Psoas muscle (tissue), 8 donors: ENCODE data around the gene RALGAPA2. TPM values are rescaled to one million over a fixed set of nuclear protein-coding genes. Genes with fewer than 3 reads are reported as not detected.

Experiments used
- ATAC-seq, 4 donors: fragments of 200-7000 bp; cut with Tn5 transposase; one replicate each; pipeline ENCODE4 v1.9.1; 2020; ENCODE audit warnings: moderate library complexity in 3 of 4, mild to moderate bottlenecking in 2 of 4
- DNase-seq, 2 donors: peaks; one replicate each; pipeline ENCODE4 v3.0.0-alpha.2; 2020
- H3K27ac ChIP-seq: fragments of 200-600 bp; one replicate; pipeline ENCODE4 v1.8.0; 2022
- H3K27me3 ChIP-seq, 3 donors: fragments of 200-600 bp in 1 of 3; one replicate each; pipeline versions ENCODE4 v1.6.1 to v1.8.0; 2013 to 2022; ENCODE audit warnings: low read length in 2 of 3, mild to moderate bottlenecking in 2 of 3, moderate library complexity in 1 of 3; ENCODE audit not compliant: insufficient read depth in 3 of 3
- H3K36me3 ChIP-seq, 2 donors: fragments of 200-600 bp in 1 of 2; one replicate each; pipeline versions ENCODE4 v1.6.1 to v1.8.0; 2013 to 2022; ENCODE audit warnings: low read depth in 1 of 2, mild to moderate bottlenecking in 1 of 2, moderate library complexity in 1 of 2; ENCODE audit not compliant: insufficient read depth in 1 of 2
- H3K4me1 ChIP-seq: fragments of 200-600 bp; one replicate; pipeline ENCODE4 v1.8.0; 2022
- H3K4me3 ChIP-seq: fragments of 200-600 bp; one replicate; pipeline ENCODE4 v1.8.0; 2022; ENCODE audit warnings: mild to moderate bottlenecking
- H3K9me3 ChIP-seq: fragments of 200-600 bp; one replicate; pipeline ENCODE4 v1.8.0; 2022
- WGBS, 3 donors: extraction: QIAGEN DNeasy Blood & Tissue Kit; methylation state at CpG; one replicate each; pipeline versions ENCODE4 v1.1.6 to v1.1.7; 2013; 5-methylcytosine and 5-hydroxymethylcytosine counted together
- intact Hi-C, 2 donors: fragments of 100-400 bp; cut with DNase I; formaldehyde crosslinking; loops; one replicate each; pipeline versions ENCODE4 v1.11.0 to v1.14.2; 2022
- polyA plus RNA-seq, 3 donors: library from polyadenylated mRNA; stranded (reverse); fragments of 200-250 nt; gene quantifications; one replicate each; pipeline ENCODE4 v1.2.3, GENCODE V29; 2013
- total RNA-seq, 4 donors: library from RNA; stranded (reverse); fragmentation: NEBNext Ultra II Directional in 2 of 4; extraction: Animal tissue kit (Norgen Biotek cat#: 25700) in 2 of 4; gene quantifications; one replicate each; pipeline versions ENCODE4 v1.2.1 to v1.2.4, GENCODE V29; 2021 to 2023
- TF ChIP-seq, protein P1 (sequence below): fragments of 200-600 bp; IDR thresholded peaks from one replicate; pipeline ENCODE4 v1.8.0; 2022; ENCODE audit warnings: antibody characterized with exemption
- donor health status: healthy with polysubstance abuse.
- donor health status: DM: no; HTN: no; CAD: no; lungs with moderate emphysema.
- donor health status: Bipolar disorder and iron deficiency.
- donor health status: healthy.
- donor health status: DM: yes; HTN: yes; CAD: no.
- donor health status: DM: no; HTN: no; CAD: no.
- donor health status: DM: no; HTN: no; CAD: no.
- donor health status: DM: yes; HTN: yes; CAD: no.

The RALGAPA2 gene
- total and polyA plus RNA-seq, 7 donors: 12.2 to 75.5 (median 51.1) TPM

DNA sequence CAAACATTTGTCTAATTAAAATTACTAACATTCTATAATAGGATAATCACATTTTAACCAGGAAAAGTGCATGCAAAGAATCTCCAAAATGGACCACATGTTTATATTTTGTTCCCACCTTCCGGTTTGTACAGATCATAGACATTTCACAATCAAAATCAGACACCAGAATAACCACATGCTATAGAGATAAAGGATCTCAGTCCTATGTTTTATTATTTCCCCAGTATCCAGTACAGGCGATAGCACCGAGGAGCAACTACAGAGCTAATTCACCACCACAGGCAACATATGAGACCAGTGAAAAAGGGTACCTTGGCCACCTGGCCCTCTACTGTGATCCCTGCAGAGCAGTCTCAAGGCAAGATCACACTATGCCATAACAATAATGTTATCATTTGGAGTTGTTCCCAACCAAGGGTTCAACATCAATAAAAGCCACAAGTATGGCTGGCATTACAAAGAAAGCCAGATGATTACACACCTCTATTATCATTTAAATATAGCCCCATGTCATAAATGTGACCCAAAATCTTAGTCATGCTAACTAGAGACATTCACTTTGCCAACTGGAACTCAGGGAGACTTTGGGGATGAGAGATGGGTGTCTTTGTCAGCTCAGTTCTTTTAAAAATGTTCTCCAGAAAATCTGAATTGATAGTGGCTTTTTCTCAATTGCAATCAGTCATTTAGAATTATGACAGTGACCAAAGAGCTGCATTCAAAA, 46.7 kb downstream of the RALGAPA2 start:
- Histone ChIP-seq H3K36me3 (no peaks in the 10 kb centered on the region), H3K9me3 (no peaks in the 10 kb centered on the region), H3K4me3 (no peak overlapping the region), H3K27me3 (no peaks in the 10 kb centered on the region), H3K27ac (peak overlapping the region; percentile 60), H3K4me1 (peaks cover 51% of the 10 kb centered on the region)
- 40 to 73% (median 42%) methylated on average over 3 of the region's 3 CpGs for WGBS, 3 donors
- TF ChIP-seq, protein P1, sequence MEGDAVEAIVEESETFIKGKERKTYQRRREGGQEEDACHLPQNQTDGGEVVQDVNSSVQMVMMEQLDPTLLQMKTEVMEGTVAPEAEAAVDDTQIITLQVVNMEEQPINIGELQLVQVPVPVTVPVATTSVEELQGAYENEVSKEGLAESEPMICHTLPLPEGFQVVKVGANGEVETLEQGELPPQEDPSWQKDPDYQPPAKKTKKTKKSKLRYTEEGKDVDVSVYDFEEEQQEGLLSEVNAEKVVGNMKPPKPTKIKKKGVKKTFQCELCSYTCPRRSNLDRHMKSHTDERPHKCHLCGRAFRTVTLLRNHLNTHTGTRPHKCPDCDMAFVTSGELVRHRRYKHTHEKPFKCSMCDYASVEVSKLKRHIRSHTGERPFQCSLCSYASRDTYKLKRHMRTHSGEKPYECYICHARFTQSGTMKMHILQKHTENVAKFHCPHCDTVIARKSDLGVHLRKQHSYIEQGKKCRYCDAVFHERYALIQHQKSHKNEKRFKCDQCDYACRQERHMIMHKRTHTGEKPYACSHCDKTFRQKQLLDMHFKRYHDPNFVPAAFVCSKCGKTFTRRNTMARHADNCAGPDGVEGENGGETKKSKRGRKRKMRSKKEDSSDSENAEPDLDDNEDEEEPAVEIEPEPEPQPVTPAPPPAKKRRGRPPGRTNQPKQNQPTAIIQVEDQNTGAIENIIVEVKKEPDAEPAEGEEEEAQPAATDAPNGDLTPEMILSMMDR: no peak
- ATAC-seq (peak in 3 of 4 donors; percentile 31 to 59 (median 54)), DNase-seq (no peak)
- intact Hi-C loops: loop anchor here (1.0 to 5.0 kb wide), 3 partner anchors 42 to 159 kb away; no protein-coding TSS in a partner anchor

GRCh38 chr20:20664795-20665589, 47.5 kb downstream of the RALGAPA2 start:
- no peaks in the 10 kb centered on the region for H3K27me3 ChIP-seq
- H3K9me3 ChIP-seq: no peaks in the 10 kb centered on the region
- no peak for DNase-seq
- intact Hi-C loops: loop anchor here (1.0 to 5.0 kb wide), 3 partner anchors 42 to 160 kb away; no protein-coding TSS in a partner anchor
- peak; percentile 82 to 91 (median 84) for ATAC-seq
- TF ChIP-seq, protein P1: peak; percentile 69
- no peaks in the 10 kb centered on the region for H3K36me3 ChIP-seq
- H3K4me3 ChIP-seq: no peak overlapping the region
- peak overlapping the region; percentile 60 for H3K27ac ChIP-seq
- H3K4me1 ChIP-seq: peaks cover 51% of the 10 kb centered on the region
- WGBS, 3 donors: 20 to 40% (median 30%) methylated on average over 2 of the region's 2 CpGs

DNA sequence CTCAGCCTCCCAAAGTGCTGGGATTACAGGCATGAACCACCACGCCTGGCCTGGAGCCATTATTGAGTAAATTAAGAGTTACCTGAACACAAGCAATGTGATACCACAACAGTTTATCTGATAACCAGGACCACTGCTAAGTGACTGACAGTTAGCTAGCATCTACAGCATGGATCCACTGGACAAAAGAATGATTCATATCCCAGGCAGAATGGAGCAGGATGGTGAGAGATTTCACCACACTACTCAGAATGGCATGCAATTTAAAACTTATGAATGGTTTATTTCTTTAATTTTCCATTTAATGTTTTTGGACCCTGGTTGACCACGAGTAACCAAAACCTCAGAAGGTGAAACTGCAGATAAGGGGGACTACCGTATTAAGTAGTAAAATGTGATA, 48.6 kb downstream of the RALGAPA2 start:
- 76 to 96% (median 78%) methylated on average over 3 of the region's 3 CpGs for WGBS, 3 donors
- peaks cover 56% of the 10 kb centered on the region for H3K4me1 ChIP-seq
- H3K4me3 ChIP-seq: no peak overlapping the region
- TF ChIP-seq, protein P1: no peak
- H3K36me3 ChIP-seq: no peaks in the 10 kb centered on the region
- intact Hi-C loops: loop anchor here in 1 of 2 donors (2.0 kb wide), 1 partner anchor 161 kb away; no protein-coding TSS in a partner anchor
- peak overlapping the region; percentile 28 for H3K27ac ChIP-seq
- no peaks in the 10 kb centered on the region for H3K27me3 ChIP-seq
- DNase-seq (no peak), ATAC-seq (peak in 3 of 4 donors; percentile 48 to 54 (median 48))
- H3K9me3 ChIP-seq: no peaks in the 10 kb centered on the region

DNA sequence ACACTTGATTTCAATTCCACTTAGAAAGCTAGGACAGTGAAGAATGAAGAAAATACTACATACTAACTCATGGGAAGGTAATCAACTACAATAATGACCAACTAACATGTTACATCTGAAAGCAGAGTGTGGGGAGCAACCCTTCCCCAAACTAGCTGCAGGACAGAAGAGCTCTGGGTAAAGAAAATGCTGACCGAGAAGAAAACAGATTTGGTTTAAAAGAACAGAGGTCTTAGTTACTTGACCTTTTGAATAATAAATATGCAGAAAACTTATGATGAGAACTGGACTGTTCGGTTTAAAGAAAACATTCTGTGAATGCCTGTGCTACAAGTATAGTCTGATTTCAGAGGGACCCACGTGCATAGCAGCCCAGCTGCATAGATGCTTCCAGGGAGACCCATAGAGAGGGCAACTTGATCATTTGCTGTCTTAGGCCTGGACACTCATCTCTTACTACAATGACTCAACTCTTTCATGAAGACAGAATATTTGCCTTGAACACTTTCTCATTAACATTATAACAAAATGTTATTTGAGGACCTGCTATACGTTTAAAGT, 53.5 kb downstream of the RALGAPA2 start:
- no peaks in the 10 kb centered on the region for H3K36me3 ChIP-seq
- ATAC-seq (peak in 2 of 4 donors; percentile 34 to 41), DNase-seq (no peak)
- peaks cover 50% of the 10 kb centered on the region for H3K4me1 ChIP-seq
- no peaks in the 10 kb centered on the region for H3K9me3 ChIP-seq
- H3K27ac ChIP-seq: no peak overlapping the region
- 70 to 81% (median 76%) methylated on average over 4 of the region's 4 CpGs for WGBS, 3 donors
- intact Hi-C loops: loop anchor here in 1 of 2 donors (5.0 kb wide), 1 partner anchor 33 kb away; no protein-coding TSS in a partner anchor
- no peaks in the 10 kb centered on the region for H3K27me3 ChIP-seq
- no peak overlapping the region for H3K4me3 ChIP-seq
- TF ChIP-seq, protein P1: no peak
